LNCaP clone FGC (cell line): ENCODE results near the gene PRX.

Source experiments
- DNase-seq: peaks from one replicate; pipeline ENCODE4 v3.0.0-alpha.2; 2011; ENCODE audit warnings: low read depth
- H3K4me3 ChIP-seq: 2 replicates; pipeline ENCODE4 v1.5.1; 2011; ENCODE audit warnings: mild to moderate bottlenecking, low read depth, low read length, control low read depth
- CTCF ChIP-seq: IDR thresholded peaks from 2 replicates; pipeline ENCODE4 v1.5.1; 2012; ENCODE audit warnings: mild to moderate bottlenecking; ENCODE audit not compliant: control insufficient read depth, insufficient read depth; ENCODE audit errors: extremely low read depth

Gene PRX

GRCh38 chr19:40360020-40360707 is 53.0 kb downstream of the PRX start:
- TF ChIP-seq CTCF, result no peak
- no peak overlapping the region for H3K4me3 ChIP-seq
- no peak for DNase-seq

GRCh38 chr19:40358773-40359172 is 54.4 kb downstream of the PRX start:
- H3K4me3 ChIP-seq, result no peak overlapping the region
- TF ChIP-seq CTCF, result no peak
- no peak for DNase-seq

DNA sequence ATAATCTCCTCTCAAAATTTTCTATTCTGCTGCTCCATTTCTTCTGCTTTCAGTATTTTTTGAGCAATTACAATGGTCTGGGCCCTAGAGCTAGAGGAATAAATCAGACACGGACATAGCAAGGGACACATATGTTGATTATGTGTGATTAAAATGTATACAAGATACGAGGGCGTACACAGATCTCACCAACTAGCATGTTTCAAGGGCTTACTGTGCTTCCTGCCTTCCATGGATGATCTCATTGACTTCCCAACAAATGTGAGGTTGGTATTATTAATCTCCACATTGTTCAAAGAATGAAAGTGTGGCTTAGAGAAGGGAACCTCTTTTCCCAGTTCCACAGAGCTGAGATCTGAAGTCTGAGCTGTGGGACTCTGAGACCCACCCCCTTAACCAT is 55.5 kb downstream of the PRX start:
- no peak for TF ChIP-seq CTCF
- DNase-seq, result no peak
- no peak overlapping the region for H3K4me3 ChIP-seq

DNA sequence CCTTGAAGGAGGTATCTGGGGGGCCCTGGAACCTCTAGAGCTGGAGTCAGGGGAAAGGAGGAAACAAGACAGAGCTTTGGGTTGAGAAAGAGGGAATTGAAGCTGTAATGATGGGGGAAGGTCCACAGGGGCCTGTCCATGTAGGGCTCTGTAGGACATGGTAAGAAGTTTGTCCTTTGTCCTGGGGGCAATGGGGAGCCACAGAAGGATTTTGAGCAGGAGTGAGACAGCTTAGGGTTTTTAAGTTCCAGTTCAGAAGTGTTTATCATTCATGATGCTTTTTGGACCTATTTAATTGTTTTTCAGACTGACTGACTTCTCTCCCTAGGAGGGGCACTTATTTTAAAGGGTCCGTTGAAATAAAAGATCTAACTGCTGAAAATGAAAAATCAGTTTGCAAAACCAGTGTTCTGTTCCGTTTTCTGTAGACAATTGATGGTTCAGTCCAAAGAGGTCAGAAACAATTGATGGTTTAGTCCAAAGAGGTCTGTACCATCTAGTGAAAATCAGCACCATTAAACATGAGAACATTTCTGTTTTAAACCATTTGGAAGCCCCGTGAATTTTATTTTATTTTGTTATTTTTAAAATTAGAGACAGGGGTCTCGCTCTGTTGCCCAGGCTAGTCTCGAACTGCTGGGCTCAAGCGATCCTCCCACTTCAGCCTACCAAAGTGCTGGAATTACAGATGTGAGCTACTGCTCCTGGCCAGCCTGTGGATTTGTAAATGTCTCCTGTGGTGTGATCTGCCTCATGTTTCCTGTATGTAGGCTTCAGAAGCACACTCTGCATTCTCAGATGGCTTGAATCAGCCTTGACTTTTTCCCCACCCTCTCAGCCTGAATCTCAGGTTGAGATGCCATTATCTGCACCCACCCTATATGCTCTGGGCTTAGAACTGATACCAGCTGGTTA is 56.2 kb downstream of the PRX start:
- TF ChIP-seq CTCF, result no peak
- no peak for DNase-seq
- no peak overlapping the region for H3K4me3 ChIP-seq

- H3K4me3 ChIP-seq, result no peak overlapping the region
- no peak for DNase-seq
- TF ChIP-seq CTCF, result no peak
Measured at GRCh38 chr19:40355975-40356680, 57.0 kb downstream of the PRX start.

DNA sequence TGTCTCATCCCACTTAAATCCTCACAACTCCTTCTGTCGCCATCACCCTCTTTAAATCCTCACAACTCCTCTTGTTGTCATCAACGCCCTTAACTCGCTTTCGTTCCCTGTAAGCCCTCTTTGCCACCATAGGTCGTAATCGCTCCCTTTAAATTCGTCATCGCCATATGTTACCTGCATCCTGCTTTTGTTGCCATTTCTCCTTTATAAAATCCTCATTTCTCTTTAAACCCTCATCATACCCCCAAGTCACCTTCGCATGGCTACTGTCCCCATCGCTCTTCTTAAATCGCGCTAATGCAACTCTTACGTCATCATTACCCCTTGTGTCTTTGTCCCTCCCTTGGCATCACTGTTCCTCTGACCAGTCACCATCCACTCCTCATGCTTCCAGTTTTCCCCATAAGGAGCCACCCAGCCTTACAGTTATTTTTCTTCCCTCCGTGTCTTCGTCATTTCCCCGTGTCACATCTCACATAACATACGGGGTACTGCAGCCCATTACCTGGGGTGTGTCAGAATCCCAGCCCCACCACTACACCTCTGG is 64.1 kb downstream of the PRX start:
- peak; percentile 50 for DNase-seq
- H3K4me3 ChIP-seq, result peak overlapping the region; percentile 98
- TF ChIP-seq CTCF, result no peak
